ENCODE results near the gene GLIS1.

The GLIS1 gene

GRCh38 chr1:53615101-53615500, 123.9 kb downstream of the GLIS1 start:
- no peaks in the 10 kb centered on the region for H3K79me2 ChIP-seq (ENCODE audit: insufficient read depth, low read length)
- H3K4me3 ChIP-seq (ENCODE audit: insufficient read depth, low read length, poor library complexity, severe bottlenecking) = no peak overlapping the region
- H3K9me3 ChIP-seq (ENCODE audit: insufficient read depth, low read length) = peaks cover 6% of the 10 kb centered on the region; the same call in 1 of the 2 replicates
- H3K36me3 ChIP-seq (ENCODE audit: low read length) = no peaks in the 10 kb centered on the region
- H3F3A ChIP-seq (ENCODE audit: insufficient read depth) = no peaks in the 10 kb centered on the region
- TF ChIP-seq CTCF (IDR thresholded peaks at IDR 0.05; ENCODE audit: insufficient read depth, low read length, poor library complexity, severe bottlenecking) = no peak
- TF ChIP-seq EZH2phosphoT487 (conservative IDR thresholded peaks at IDR 0.05; ENCODE audit: low read length) = no peak
- H2AFZ ChIP-seq (ENCODE audit: low read depth, low read length, severe bottlenecking) = no peak overlapping the region
- H3K9ac ChIP-seq (ENCODE audit: low read length) = no peak overlapping the region
- no peak overlapping the region for H3K27ac ChIP-seq (ENCODE audit: low read depth, low read length)
- H4K20me1 ChIP-seq (ENCODE audit: low read depth, low read length) = no peaks in the 10 kb centered on the region
- no peak overlapping the region for H3K4me2 ChIP-seq (ENCODE audit: low read depth, low read length, poor library complexity, severe bottlenecking)
- no peaks in the 10 kb centered on the region for H3K27me3 ChIP-seq (ENCODE audit: low read length)
- H3K9me2 ChIP-seq (replicated peaks; ENCODE audit: insufficient read depth, low read length) = no peaks in the 10 kb centered on the region

DNA sequence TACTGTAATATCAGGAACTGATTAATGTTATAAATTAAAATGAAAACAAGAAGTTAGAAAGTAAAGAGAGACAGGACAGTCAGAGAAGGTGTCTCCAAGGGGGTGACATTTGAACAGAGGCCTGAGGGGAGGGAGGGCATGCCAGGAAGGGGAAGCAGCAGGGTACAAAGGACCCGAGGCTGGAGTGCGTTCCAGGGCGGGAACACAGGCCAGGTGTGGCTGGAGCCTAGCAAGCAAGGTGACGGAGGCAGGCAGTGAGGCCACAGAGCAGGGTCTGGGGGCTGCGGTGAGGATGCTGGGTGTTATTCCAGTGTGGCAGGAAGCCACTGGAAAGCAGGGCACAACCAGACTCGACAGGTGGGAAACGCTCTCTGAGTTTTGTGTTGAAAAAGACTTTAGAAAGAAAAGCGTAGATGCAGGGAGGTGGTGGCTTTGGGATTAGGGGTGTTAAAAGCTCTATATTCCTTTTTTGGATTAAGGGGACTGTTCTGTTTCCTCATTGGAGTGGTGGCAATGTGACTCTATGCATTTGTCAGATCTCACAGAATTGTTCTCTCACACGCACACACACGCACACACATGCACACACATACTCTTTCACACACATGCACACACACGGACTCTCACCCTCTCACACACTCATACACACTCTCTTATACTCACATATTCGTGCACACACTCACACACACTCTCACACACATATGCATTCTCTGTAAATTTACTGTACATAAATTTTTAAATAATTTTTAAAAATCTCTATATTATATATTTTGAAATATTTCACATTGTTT, 124.5 kb downstream of the GLIS1 start:
- no peaks in the 10 kb centered on the region for H3F3A ChIP-seq (ENCODE audit: insufficient read depth)
- TF ChIP-seq CTCF (IDR thresholded peaks at IDR 0.05; ENCODE audit: insufficient read depth, low read length, poor library complexity, severe bottlenecking) = no peak
- no peak for TF ChIP-seq EZH2phosphoT487 (conservative IDR thresholded peaks at IDR 0.05; ENCODE audit: low read length)
- H3K9ac ChIP-seq (ENCODE audit: low read length) = no peak overlapping the region
- no peaks in the 10 kb centered on the region for H3K79me2 ChIP-seq (ENCODE audit: insufficient read depth, low read length)
- H3K36me3 ChIP-seq (ENCODE audit: low read length) = no peaks in the 10 kb centered on the region
- H3K9me3 ChIP-seq (ENCODE audit: insufficient read depth, low read length) = peaks cover 6% of the 10 kb centered on the region; the same call in 1 of the 2 replicates
- no peaks in the 10 kb centered on the region for H4K20me1 ChIP-seq (ENCODE audit: low read depth, low read length)
- H3K27ac ChIP-seq (ENCODE audit: low read depth, low read length) = no peak overlapping the region
- H3K9me2 ChIP-seq (replicated peaks; ENCODE audit: insufficient read depth, low read length) = no peaks in the 10 kb centered on the region
- H3K4me3 ChIP-seq (ENCODE audit: insufficient read depth, low read length, poor library complexity, severe bottlenecking) = no peak overlapping the region
- no peaks in the 10 kb centered on the region for H3K27me3 ChIP-seq (ENCODE audit: low read length)
- no peak overlapping the region for H3K4me2 ChIP-seq (ENCODE audit: low read depth, low read length, poor library complexity, severe bottlenecking)
- no peak overlapping the region for H2AFZ ChIP-seq (ENCODE audit: low read depth, low read length, severe bottlenecking)

GRCh38 chr1:53608676-53609075, 130.3 kb downstream of the GLIS1 start:
- Histone ChIP-seq H3K36me3 (ENCODE audit: low read length) (no peaks in the 10 kb centered on the region), H3K27me3 (ENCODE audit: low read length) (no peaks in the 10 kb centered on the region), H3K9ac (ENCODE audit: low read length) (no peak overlapping the region), H3K9me3 (ENCODE audit: insufficient read depth, low read length) (peaks cover 6% of the 10 kb centered on the region; the same call in 1 of the 2 replicates), H3F3A (ENCODE audit: insufficient read depth) (no peaks in the 10 kb centered on the region), H3K27ac (ENCODE audit: low read depth, low read length) (no peak overlapping the region), H3K4me3 (ENCODE audit: insufficient read depth, low read length, poor library complexity, severe bottlenecking) (no peak overlapping the region), H4K20me1 (ENCODE audit: low read depth, low read length) (no peaks in the 10 kb centered on the region), H2AFZ (ENCODE audit: low read depth, low read length, severe bottlenecking) (no peak overlapping the region), H3K9me2 (replicated peaks; ENCODE audit: insufficient read depth, low read length) (no peaks in the 10 kb centered on the region), H3K79me2 (ENCODE audit: insufficient read depth, low read length) (no peaks in the 10 kb centered on the region), H3K4me2 (ENCODE audit: low read depth, low read length, poor library complexity, severe bottlenecking) (no peak overlapping the region)
- TF ChIP-seq EZH2phosphoT487 (conservative IDR thresholded peaks at IDR 0.05; ENCODE audit: low read length) = no peak
- TF ChIP-seq CTCF (IDR thresholded peaks at IDR 0.05; ENCODE audit: insufficient read depth, low read length, poor library complexity, severe bottlenecking) = no peak
